GM12878 (cell line): ENCODE measurements around the gene NBDY. TPM values are rescaled to one million over a fixed set of nuclear protein-coding genes. Genes with fewer than 3 reads are reported as not detected.
"Not testable (repeated sequence)": the region's sequence is repeated elsewhere in the genome, so short reads cannot be mapped to it uniquely, and the experiment has no call there.

Experiments used
- ATAC-seq: fragments of 200-7000 bp; cut with Tn5 transposase; 3 replicates; pipeline ENCODE4 v1.9.1; 2020; ENCODE audit warnings: mild to moderate bottlenecking, moderate library complexity
- BruUV-seq: library from RNA; stranded (reverse); fragments of 400-500 nt; replicated peaks from 2 replicates; lab custom pipeline; 2021; lab: Mats Ljungman, UMichigan
- CTCF ChIA-PET: fragments of 300-600 bp; sonication (Branson Sonifier 250); formaldehyde crosslinking; extraction: SDS; loops from one replicate; lab custom pipeline; 2021; ENCODE audit warnings: inconsistent platforms; lab: Yijun Ruan, JAX
- POLR2A ChIA-PET: fragments of 350-600 bp; formaldehyde crosslinking; extraction: SDS; loops from one replicate; lab custom pipeline; 2021; ENCODE audit warnings: inconsistent platforms; lab: Charles Lee
- RAD21 ChIA-PET: fragments of 300-600 bp; sonication (Branson Sonifier 250); formaldehyde crosslinking; loops from one replicate; lab custom pipeline; 2023; ENCODE audit warnings: antibody characterized with exemption; ENCODE audit not compliant: unreplicated experiment; lab: Charles Lee
- SMC1A ChIA-PET: fragments of 300-600 bp; sonication (Branson Sonifier 250); formaldehyde crosslinking; loops from one replicate; lab custom pipeline; 2023; ENCODE audit not compliant: unreplicated experiment, uncharacterized antibody; lab: Charles Lee
- DNase-seq: peaks from one replicate; pipeline ENCODE4 v3.0.0-alpha.2; 2011; ENCODE audit warnings: low read depth, low spot score
- FAIRE-seq: peaks from 3 replicates; lab custom pipeline; 2011; peaks lifted over from hg19 to GRCh38; lab: Jason Lieb, UNC
- H2AFZ ChIP-seq: 2 replicates; pipeline ENCODE4 v1.6.0; 2011; ENCODE audit warnings: low read depth, low read length, control low read depth; ENCODE audit not compliant: control insufficient read depth
- H3K27ac ChIP-seq: 2 replicates; pipeline ENCODE4 v1.5.1; 2011; ENCODE audit warnings: control low read depth; ENCODE audit not compliant: control insufficient read depth, insufficient read depth
- H3K27me3 ChIP-seq, 2 experiments: replicated peaks in 1 of 2; 2 replicates each; pipeline versions ENCODE4 v1.6.0 to v1.6.1; 2011; ENCODE audit warnings: low read length in 1 of 2; ENCODE audit not compliant: control insufficient read depth in 2 of 2, insufficient read depth in 2 of 2
- H3K36me3 ChIP-seq, 2 experiments: 2 replicates each; pipeline ENCODE4 v1.5.1; 2011; ENCODE audit warnings: low read length in 1 of 2; ENCODE audit not compliant: control insufficient read depth in 2 of 2, insufficient read depth in 2 of 2
- H3K4me1 ChIP-seq: 2 replicates; pipeline ENCODE4 v1.6.1; 2011; ENCODE audit warnings: mild to moderate bottlenecking, low read length, moderate library complexity, mixed read lengths; ENCODE audit not compliant: control insufficient read depth, insufficient read depth
- H3K4me2 ChIP-seq: 2 replicates; pipeline ENCODE4 v1.6.0; 2011; ENCODE audit warnings: control low read depth; ENCODE audit not compliant: control insufficient read depth, insufficient read depth
- H3K4me3 ChIP-seq: fragments of 200-600 bp; sonication (generic); 2 replicates; pipeline ENCODE4 v1.5.1; 2016
- H3K79me2 ChIP-seq: 2 replicates; pipeline ENCODE4 v1.6.0; 2011; ENCODE audit warnings: low read length; ENCODE audit not compliant: control insufficient read depth, insufficient read depth
- H3K9ac ChIP-seq: 2 replicates; pipeline ENCODE4 v1.8.0; 2011; ENCODE audit warnings: low read length, control low read depth, mixed read lengths; ENCODE audit not compliant: control insufficient read depth, insufficient read depth
- H3K9me3 ChIP-seq: replicated peaks from 3 replicates; pipeline ENCODE4 v1.5.1; 2011; ENCODE audit warnings: mild to moderate bottlenecking, low read length; ENCODE audit not compliant: control insufficient read depth, insufficient read depth
- H4K20me1 ChIP-seq: 2 replicates; pipeline ENCODE4 v1.6.0; 2011; ENCODE audit not compliant: control insufficient read depth, insufficient read depth
- IKZF1 ChIP-seq: fragments of 450-650 bp; conservative IDR thresholded peaks from 2 replicates; pipeline ENCODE4 v1.6.1; 2017; ENCODE audit warnings: antibody characterized with exemption, mild to moderate bottlenecking
- POLR2A ChIP-seq: IDR thresholded peaks from 2 replicates; pipeline ENCODE4 v1.6.1; 2011; ENCODE audit warnings: low read depth, mild to moderate bottlenecking, low read length
- ZNF384 ChIP-seq: IDR thresholded peaks from 2 replicates; pipeline ENCODE4 v1.6.1; 2012; ENCODE audit warnings: low read depth, mild to moderate bottlenecking, low read length, improper control_type of control experiment, borderline replicate concordance
- WGBS: methylation state at CpG from one replicate; pipeline ENCODE4 v1.1.6; 2016; ENCODE audit warnings: low lambda C conversion rate; ENCODE audit not compliant: insufficient replicate concordance, insufficient coverage; ENCODE audit errors: missing lambda C conversion rate; 5-methylcytosine and 5-hydroxymethylcytosine counted together
- in situ Hi-C: fragments of 300-500 bp; cut with MboI; formaldehyde crosslinking; loops from 9 replicates; pipeline ENCODE4 v1.14.3; 2018; ENCODE audit warnings: mixed read lengths
- intact Hi-C: fragments of 100-400 bp; cut with micrococcal nuclease; formaldehyde crosslinking; loops from one replicate; pipeline ENCODE4 v1.14.2; 2022; ENCODE audit not compliant: unreplicated experiment
- polyA plus RNA-seq, 11 experiments: library from polyadenylated mRNA; depleted of rRNA in 4 of 11; unstranded in 6 of 11; stranded (reverse) in 5 of 11; fragments of >200 nt; fragmentation: Nextera tagmentation in 4 of 11; fragmentation: Illumina TruSeq in 1 of 11; extraction: Ambion mirVana in 4 of 11; extraction: Trizol in 1 of 11; gene quantifications; 1 replicate in 1 of 11; 2 replicates in 10 of 11; pipeline versions ENCODE4 v1.2.1 to v1.2.3, GENCODE V29; 2011 to 2016; ENCODE audit warnings: inconsistent platforms in 2 of 11, missing spikeins in 2 of 11, low read depth in 1 of 11
- total RNA-seq, 4 experiments: library from RNA; depleted of rRNA in 3 of 4; stranded (reverse); fragments of >200 nt in 3 of 4; fragmentation: Illumina TruSeq in 1 of 4; extraction: Trizol in 1 of 4; gene quantifications; 2 replicates each; pipeline versions ENCODE4 v1.2.1 to v1.2.3, GENCODE V29; 2013 to 2021

The NBDY gene
- total and polyA plus RNA-seq, 10 of the 15 experiments (the other 5 are each of a cell fraction or from before 2014, with no cell fraction given), result 10.8 to 122 (median 61.5) TPM

- POLR2A ChIA-PET, H3K79me2 ChIP-seq, SMC1A ChIA-PET, in situ Hi-C loops, H4K20me1 ChIP-seq, H3K27me3 ChIP-seq: not testable (repeated sequence)
- Histone ChIP-seq H3K4me2 (peak overlapping the region; percentile 77), H3K4me3 (peak overlapping the region; percentile 74), H2AFZ (peak overlapping the region; percentile 25), H3K4me1 (peaks cover 27% of the 10 kb centered on the region)
- TF ChIP-seq ZNF384, result peak; percentile 59; the same call in 1 of the 2 replicates
- peak; percentile 35 for TF ChIP-seq IKZF1
- peak; percentile 48; the same call in 1 of the 2 replicates for TF ChIP-seq POLR2A
- TF ChIP-seq, all 136 proteins: peak for 3; not testable (repeated sequence) for 133
- 48% methylated on average over 30 of the region's 45 CpGs for WGBS
- intact Hi-C loops, H3K9me3 ChIP-seq, FAIRE-seq, H3K36me3 ChIP-seq, BruUV-seq, DNase-seq, CTCF ChIA-PET: not testable (repeated sequence)
- peak; percentile 50 for ATAC-seq
- peak overlapping the region; percentile 90 for H3K27ac ChIP-seq
- H3K9ac ChIP-seq, result peak overlapping the region; percentile 71
- RAD21 ChIA-PET, result interaction anchor here (1.0 kb wide), 1 partner anchor 20 kb away, joined by 3 read pairs; no protein-coding TSS in a partner anchor
Measured at GRCh38 chrX:56767348-56768119, 38.5 kb downstream of the NBDY start.

GRCh38 chrX:56768120-56768660 is 39.1 kb downstream of the NBDY start:
- H4K20me1 ChIP-seq, H3K4me2 ChIP-seq, H3K36me3 ChIP-seq, SMC1A ChIA-PET, RAD21 ChIA-PET, H3K79me2 ChIP-seq, H2AFZ ChIP-seq, H3K9ac ChIP-seq, in situ Hi-C loops, H3K9me3 ChIP-seq, intact Hi-C loops, DNase-seq, CTCF ChIA-PET, H3K4me3 ChIP-seq, H3K27ac ChIP-seq, H3K27me3 ChIP-seq, FAIRE-seq, BruUV-seq, POLR2A ChIA-PET: not testable (repeated sequence)
- H3K4me1 ChIP-seq, result peaks cover 20% of the 10 kb centered on the region
- ATAC-seq, result peak; percentile 45
- WGBS, result no CpG with 5 or more reads among the region's 24 CpGs

GRCh38 chrX:56772675-56773521 is 43.9 kb downstream of the NBDY start:
- RAD21 ChIA-PET, in situ Hi-C loops, POLR2A ChIA-PET: not testable (repeated sequence)

More at GRCh38 chrX:56772675-56773521, 43.9 kb downstream of the NBDY start:
- H2AFZ ChIP-seq, H3K36me3 ChIP-seq, H3K27me3 ChIP-seq, intact Hi-C loops, H3K4me2 ChIP-seq, FAIRE-seq, H3K9ac ChIP-seq, SMC1A ChIA-PET, H3K79me2 ChIP-seq, H4K20me1 ChIP-seq, H3K4me1 ChIP-seq, H3K4me3 ChIP-seq, CTCF ChIA-PET, H3K9me3 ChIP-seq, H3K27ac ChIP-seq, BruUV-seq, DNase-seq: not testable (repeated sequence)
- no CpG with 5 or more reads among the region's 32 CpGs for WGBS
- peak; percentile 70 for ATAC-seq
